C4-2B (cell line): Measurements from ENCODE around the gene C6orf163.
A peak's percentile ranks its signal among the peaks of the same experiment; 100 is the strongest.

Source experiments
- H3K27ac ChIP-seq: fragments of 450-650 bp; 2 replicates; pipeline ENCODE4 v1.5.1; 2017
- ZFX ChIP-seq: fragments of 450-650 bp; IDR thresholded peaks from 2 replicates; pipeline ENCODE4 v1.6.1; 2017
- TF ChIP-seq, protein P1 (sequence below): fragments of 450-650 bp; conservative IDR thresholded peaks from 2 replicates; pipeline ENCODE4 v1.5.1; 2017; ENCODE audit warnings: mild to moderate bottlenecking

The C6orf163 gene

DNA sequence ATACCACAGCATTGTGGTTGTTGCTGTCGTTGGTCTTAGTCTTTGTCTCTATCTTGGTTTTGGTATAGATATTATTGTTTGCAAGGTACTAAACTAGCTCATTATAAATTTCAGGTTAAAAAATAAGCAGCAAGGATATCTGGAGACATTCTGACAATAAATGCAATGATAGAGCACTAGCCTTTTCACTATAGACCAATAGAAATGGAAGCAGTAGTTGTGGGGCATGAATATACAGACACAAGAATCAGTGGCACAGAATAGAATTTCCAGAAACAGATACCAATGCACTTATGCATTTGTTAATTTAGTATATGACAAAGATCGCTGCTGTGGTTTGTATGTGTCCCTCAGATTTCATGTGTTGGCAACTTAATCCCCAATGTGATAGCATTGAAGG lies 32.0 kb downstream of the C6orf163 start:
- H3K27ac ChIP-seq: no peak overlapping the region
- no peak for TF ChIP-seq ZFX
- TF ChIP-seq, protein P1, sequence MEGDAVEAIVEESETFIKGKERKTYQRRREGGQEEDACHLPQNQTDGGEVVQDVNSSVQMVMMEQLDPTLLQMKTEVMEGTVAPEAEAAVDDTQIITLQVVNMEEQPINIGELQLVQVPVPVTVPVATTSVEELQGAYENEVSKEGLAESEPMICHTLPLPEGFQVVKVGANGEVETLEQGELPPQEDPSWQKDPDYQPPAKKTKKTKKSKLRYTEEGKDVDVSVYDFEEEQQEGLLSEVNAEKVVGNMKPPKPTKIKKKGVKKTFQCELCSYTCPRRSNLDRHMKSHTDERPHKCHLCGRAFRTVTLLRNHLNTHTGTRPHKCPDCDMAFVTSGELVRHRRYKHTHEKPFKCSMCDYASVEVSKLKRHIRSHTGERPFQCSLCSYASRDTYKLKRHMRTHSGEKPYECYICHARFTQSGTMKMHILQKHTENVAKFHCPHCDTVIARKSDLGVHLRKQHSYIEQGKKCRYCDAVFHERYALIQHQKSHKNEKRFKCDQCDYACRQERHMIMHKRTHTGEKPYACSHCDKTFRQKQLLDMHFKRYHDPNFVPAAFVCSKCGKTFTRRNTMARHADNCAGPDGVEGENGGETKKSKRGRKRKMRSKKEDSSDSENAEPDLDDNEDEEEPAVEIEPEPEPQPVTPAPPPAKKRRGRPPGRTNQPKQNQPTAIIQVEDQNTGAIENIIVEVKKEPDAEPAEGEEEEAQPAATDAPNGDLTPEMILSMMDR: no peak

GRCh38 chr6:87378947-87379346 lies 34.3 kb downstream of the C6orf163 start:
- no peak overlapping the region for H3K27ac ChIP-seq
- TF ChIP-seq, protein P1: no peak
- TF ChIP-seq ZFX: no peak

DNA sequence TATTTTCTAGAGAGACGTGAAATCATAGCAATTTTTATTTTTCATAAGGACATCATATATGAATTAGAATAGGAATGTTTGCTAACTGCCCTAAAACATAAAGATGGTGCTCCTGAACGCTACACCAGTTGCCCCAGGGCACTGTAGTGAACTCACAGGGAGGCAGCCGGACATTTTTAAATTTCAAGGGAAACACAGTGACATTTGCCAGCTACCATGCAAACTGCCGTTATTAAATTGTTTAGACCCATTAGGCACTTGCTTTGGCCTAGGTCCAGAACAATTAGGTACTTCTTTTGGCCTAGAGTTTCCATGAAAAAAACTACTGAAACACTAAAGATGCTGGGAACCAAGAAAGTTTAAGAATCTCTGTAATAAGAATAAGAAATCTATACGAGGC lies 38.2 kb downstream of the C6orf163 start:
- TF ChIP-seq ZFX: no peak
- TF ChIP-seq, protein P1: no peak
- H3K27ac ChIP-seq: no peak overlapping the region

GRCh38 chr6:87384038-87384437 lies 39.4 kb downstream of the C6orf163 start:
- H3K27ac ChIP-seq: no peak overlapping the region
- TF ChIP-seq, protein P1: no peak
- no peak for TF ChIP-seq ZFX

DNA sequence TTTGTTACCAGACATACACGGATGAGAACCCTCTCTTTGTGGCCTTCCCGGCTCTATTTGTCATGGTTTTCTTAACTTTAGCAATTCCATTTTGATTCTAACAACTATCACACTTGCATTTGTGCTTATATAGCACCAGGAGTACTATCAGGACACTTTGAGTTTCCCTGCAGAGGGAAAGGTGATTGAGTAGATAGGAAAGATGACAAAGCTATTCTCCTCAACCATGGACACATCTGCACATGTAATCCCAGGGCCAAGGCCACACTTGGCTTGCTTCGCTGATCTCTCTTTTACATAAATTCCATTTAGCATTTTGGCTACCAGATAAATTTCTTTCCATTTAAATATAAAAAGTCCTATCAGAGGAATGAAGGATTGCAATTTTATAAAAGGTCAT lies 39.8 kb downstream of the C6orf163 start:
- TF ChIP-seq, protein P1: no peak
- TF ChIP-seq ZFX: no peak
- no peak overlapping the region for H3K27ac ChIP-seq

DNA sequence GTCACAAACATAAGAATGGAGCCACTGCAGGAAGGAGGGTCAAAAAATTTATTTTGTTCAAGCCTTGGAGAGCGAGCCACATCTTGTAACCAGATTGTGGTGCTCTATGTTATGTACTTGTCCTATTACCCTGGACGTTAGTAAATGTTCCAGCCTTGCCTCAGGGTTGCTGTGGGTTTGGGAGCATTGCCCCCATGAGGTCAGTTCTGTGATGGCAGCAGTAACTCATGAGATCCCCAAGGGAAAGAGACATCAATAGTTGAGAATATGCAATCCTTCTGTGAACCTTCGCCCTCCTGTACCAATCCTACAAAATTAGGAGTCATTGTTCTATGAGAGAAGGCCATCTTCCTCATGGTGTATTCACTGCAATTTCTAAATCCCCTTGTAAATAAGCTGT lies 46.7 kb downstream of the C6orf163 start:
- H3K27ac ChIP-seq: no peak overlapping the region
- no peak for TF ChIP-seq ZFX
- TF ChIP-seq, protein P1: peak; percentile 19

DNA sequence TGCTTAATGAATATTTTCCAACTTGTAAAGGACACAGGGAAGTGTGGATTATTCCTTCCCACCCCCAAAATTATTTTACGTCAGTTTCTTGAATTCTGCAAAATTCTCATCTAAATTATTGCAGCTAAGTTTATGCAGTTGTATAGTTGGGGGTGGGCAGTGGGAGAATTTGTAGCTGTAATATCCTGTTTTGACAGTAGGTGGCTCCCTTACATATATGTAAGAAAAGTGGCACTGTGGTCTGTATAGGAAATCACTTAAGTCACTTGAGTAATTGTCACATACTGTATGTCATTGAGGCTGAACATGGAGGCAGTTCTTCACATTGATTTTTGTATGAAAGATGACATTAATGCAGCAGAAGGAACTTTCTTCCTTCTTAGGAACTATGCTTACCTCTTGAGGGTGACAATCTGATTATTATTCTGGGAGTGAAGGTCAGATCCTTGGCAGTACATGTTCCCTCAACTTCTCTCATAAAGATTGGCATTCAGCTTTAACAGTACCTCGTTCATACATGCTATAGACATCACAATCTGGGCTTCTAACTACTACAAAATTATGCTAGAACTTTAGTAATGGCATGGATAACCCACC lies 48.5 kb downstream of the C6orf163 start:
- TF ChIP-seq ZFX: no peak
- TF ChIP-seq, protein P1: peak; percentile 44
- no peak overlapping the region for H3K27ac ChIP-seq
